GM23338 (cell line): ENCODE data around the gene RPL31. TPM values are rescaled to one million over a fixed set of nuclear protein-coding genes. Genes with fewer than 3 reads are reported as not detected.

Source experiments
- ATAC-seq: fragments of 200-7000 bp; cut with Tn5 transposase; 3 replicates; pipeline ENCODE4 v1.9.1; 2020
- DNase-seq: peaks from one replicate; pipeline ENCODE4 v3.0.0-alpha.2; 2015; ENCODE audit warnings: low spot score
- H2AFZ ChIP-seq: fragments of 200-600 bp; sonication (generic); 2 replicates; pipeline ENCODE4 v1.8.0; 2016; ENCODE audit warnings: antibody characterized with exemption, mild to moderate bottlenecking, moderate library complexity
- H3F3A ChIP-seq: fragments of 200-600 bp; sonication (generic); replicated peaks from 2 replicates; pipeline ENCODE4 v1.8.0; 2017; ENCODE audit warnings: antibody characterized with exemption, mixed run types, low read depth
- H3K27ac ChIP-seq: fragments of 200-600 bp; sonication (generic); 2 replicates; pipeline ENCODE4 v1.6.1; 2016; ENCODE audit warnings: low read depth
- H3K27me3 ChIP-seq: fragments of 200-600 bp; sonication (generic); 2 replicates; pipeline ENCODE4 v1.8.0; 2016; ENCODE audit warnings: mild to moderate bottlenecking, mixed run types, moderate library complexity; ENCODE audit not compliant: insufficient read depth
- H3K36me3 ChIP-seq: fragments of 200-600 bp; sonication (generic); 2 replicates; pipeline ENCODE4 v1.8.0; 2016; ENCODE audit warnings: mild to moderate bottlenecking; ENCODE audit not compliant: insufficient read depth
- H3K4me1 ChIP-seq: fragments of 200-600 bp; sonication (generic); 2 replicates; pipeline ENCODE4 v1.8.0; 2016; ENCODE audit warnings: mild to moderate bottlenecking, moderate library complexity; ENCODE audit not compliant: insufficient read depth
- H3K4me2 ChIP-seq: fragments of 200-600 bp; sonication (generic); 2 replicates; pipeline ENCODE4 v1.7.1; 2017; ENCODE audit warnings: mixed run types
- H3K4me3 ChIP-seq: fragments of 200-600 bp; sonication (generic); 2 replicates; pipeline ENCODE4 v1.6.1; 2016; ENCODE audit warnings: mixed run types
- H3K79me2 ChIP-seq: fragments of 200-600 bp; sonication (generic); replicated peaks from 2 replicates; pipeline ENCODE4 v1.8.0; 2017; ENCODE audit warnings: mild to moderate bottlenecking; ENCODE audit not compliant: insufficient read depth
- H3K9me2 ChIP-seq: fragments of 200-600 bp; sonication (generic); 2 replicates; pipeline ENCODE4 v1.8.0; 2017; ENCODE audit not compliant: insufficient read depth
- H4K20me1 ChIP-seq: fragments of 200-600 bp; sonication (generic); replicated peaks from 2 replicates; pipeline ENCODE4 v1.8.0; 2017; ENCODE audit warnings: mild to moderate bottlenecking; ENCODE audit not compliant: insufficient read depth
- H3K27ac Mint-ChIP-seq: 2 replicates; pipeline ENCODE4 v1.8.0; 2020; ENCODE audit warnings: inconsistent platforms, mild to moderate bottlenecking, moderate library complexity, mixed read lengths
- H3K27me3 Mint-ChIP-seq: 3 replicates; pipeline ENCODE4 v1.8.0; 2022; ENCODE audit warnings: low read depth, mild to moderate bottlenecking, moderate library complexity, mixed read lengths, inconsistent platforms; ENCODE audit not compliant: insufficient read depth, poor library complexity
- H3K36me3 Mint-ChIP-seq: 3 replicates; pipeline ENCODE4 v1.8.0; 2021; ENCODE audit warnings: low read depth, mild to moderate bottlenecking, inconsistent platforms, moderate library complexity, mixed read lengths
- H3K4me1 Mint-ChIP-seq: 3 replicates; pipeline ENCODE4 v1.8.0; 2020; ENCODE audit warnings: mild to moderate bottlenecking, inconsistent platforms, mixed read lengths
- H3K4me3 Mint-ChIP-seq: 3 replicates; pipeline ENCODE4 v1.8.0; 2021; ENCODE audit warnings: moderate library complexity, mild to moderate bottlenecking, inconsistent platforms, mixed read lengths
- H3K9me3 Mint-ChIP-seq: 3 replicates; pipeline ENCODE4 v1.8.0; 2020; ENCODE audit warnings: moderate library complexity, mild to moderate bottlenecking, inconsistent platforms, mixed read lengths
- CREB1 ChIP-seq: fragments of 250-450 bp; sonication (Bioruptor Pico); IDR thresholded peaks from 2 replicates; pipeline ENCODE4 v1.5.0; 2020; ENCODE audit warnings: low read depth, mild to moderate bottlenecking, moderate library complexity
- EZH2 ChIP-seq: fragments of 200-600 bp; sonication (generic); IDR thresholded peaks from one replicate; pipeline ENCODE4 v1.8.0; 2017; ENCODE audit warnings: antibody characterized with exemption, mild to moderate bottlenecking, low read depth; ENCODE audit not compliant: unreplicated experiment
- EZH2phosphoT487 ChIP-seq: fragments of 200-600 bp; sonication (generic); IDR thresholded peaks from one replicate; pipeline ENCODE4 v1.8.1; 2018; ENCODE audit warnings: antibody characterized with exemption; ENCODE audit not compliant: unreplicated experiment
- JUNB ChIP-seq: IDR thresholded peaks from one replicate; pipeline ENCODE4 v1.6.1; 2016; ENCODE audit warnings: antibody characterized with exemption; ENCODE audit not compliant: unreplicated experiment
- NANOG ChIP-seq: IDR thresholded peaks from 2 replicates; pipeline ENCODE4 v1.6.1; 2016; ENCODE audit warnings: antibody characterized with exemption, borderline replicate concordance
- ZNF114 ChIP-seq: fragments of 250-450 bp; sonication (Bioruptor Pico); IDR thresholded peaks from 2 replicates; pipeline ENCODE4 v1.5.0; 2020; ENCODE audit warnings: mild to moderate bottlenecking, moderate library complexity
- ZNF331 ChIP-seq: fragments of 250-450 bp; sonication (Bioruptor Pico); IDR thresholded peaks from 2 replicates; pipeline ENCODE4 v1.5.0; 2020; ENCODE audit warnings: low read depth, mild to moderate bottlenecking, moderate library complexity
- polyA plus RNA-seq: library from polyadenylated mRNA; unstranded; fragments of >200 nt; fragmentation: Nextera tagmentation; extraction: Ambion mirVana; gene quantifications from 2 replicates; pipeline ENCODE4 v1.2.1, GENCODE V29; 2016
- total RNA-seq: library from RNA; depleted of rRNA; stranded (reverse); fragments of >200 nt; shearing (Covaris generic); gene quantifications from 2 replicates; pipeline ENCODE4 v1.2.3, GENCODE V29; 2014
- TF ChIP-seq, protein P1 (sequence below), 2 experiments: fragments of 200-600 bp in 1 of 2; sonication (generic) in 1 of 2; conservative IDR thresholded peaks; 2 replicates each; pipeline versions ENCODE4 v1.5.1 to v1.6.1; 2016 to 2017; ENCODE audit warnings: antibody characterized with exemption in 2 of 2, low read depth in 2 of 2, mild to moderate bottlenecking in 2 of 2, moderate library complexity in 1 of 2
- TF ChIP-seq, protein P2 (sequence below): IDR thresholded peaks from 2 replicates; pipeline ENCODE4 v1.6.1; 2016; ENCODE audit warnings: antibody characterized with exemption
- TF ChIP-seq, protein P3 (sequence below): IDR thresholded peaks from one replicate; pipeline ENCODE4 v1.6.1; 2018; ENCODE audit warnings: antibody characterized with exemption; ENCODE audit not compliant: unreplicated experiment

The RPL31 gene
- total and polyA plus RNA-seq, 2 experiments from 2014 or later, result 819 to 3,213 TPM

DNA sequence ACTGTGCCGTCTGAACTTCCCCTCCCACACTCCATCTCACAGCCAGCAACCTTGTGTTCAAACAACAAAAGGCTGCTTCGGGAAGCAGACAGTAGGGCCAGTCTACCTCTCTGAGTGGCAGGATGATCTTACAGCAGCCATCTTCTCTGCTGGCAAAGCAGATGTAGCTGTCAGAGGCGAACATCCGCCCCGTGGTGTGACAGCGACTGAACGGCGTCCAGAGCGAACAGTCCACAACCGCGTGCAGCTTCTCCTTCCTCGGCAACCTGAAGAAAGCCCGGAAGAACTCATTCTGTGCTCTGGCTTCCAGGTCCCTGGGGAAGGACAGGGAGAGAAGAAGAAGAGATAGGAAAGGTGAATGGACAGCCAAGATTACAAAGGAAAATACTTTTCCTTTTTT lies 38.0 kb downstream of the RPL31 start:
- H4K20me1 ChIP-seq, result no peaks in the 10 kb centered on the region
- H3K4me3 ChIP-seq, result no peak overlapping the region
- no peaks in the 10 kb centered on the region for H3K27me3 Mint-ChIP-seq
- H3K4me2 ChIP-seq, result no peak overlapping the region
- H3K27ac ChIP-seq, result no peak overlapping the region
- peaks cover 12% of the 10 kb centered on the region for H3K4me1 Mint-ChIP-seq
- no peaks in the 10 kb centered on the region; the same call in none of the 2 replicates for H3K36me3 ChIP-seq
- H3K9me2 ChIP-seq, result no peaks in the 10 kb centered on the region
- H3K27me3 ChIP-seq, result no peaks in the 10 kb centered on the region
- H3K4me1 ChIP-seq, result no peaks in the 10 kb centered on the region
- ATAC-seq, result no peak
- TF ChIP-seq, protein P1, sequence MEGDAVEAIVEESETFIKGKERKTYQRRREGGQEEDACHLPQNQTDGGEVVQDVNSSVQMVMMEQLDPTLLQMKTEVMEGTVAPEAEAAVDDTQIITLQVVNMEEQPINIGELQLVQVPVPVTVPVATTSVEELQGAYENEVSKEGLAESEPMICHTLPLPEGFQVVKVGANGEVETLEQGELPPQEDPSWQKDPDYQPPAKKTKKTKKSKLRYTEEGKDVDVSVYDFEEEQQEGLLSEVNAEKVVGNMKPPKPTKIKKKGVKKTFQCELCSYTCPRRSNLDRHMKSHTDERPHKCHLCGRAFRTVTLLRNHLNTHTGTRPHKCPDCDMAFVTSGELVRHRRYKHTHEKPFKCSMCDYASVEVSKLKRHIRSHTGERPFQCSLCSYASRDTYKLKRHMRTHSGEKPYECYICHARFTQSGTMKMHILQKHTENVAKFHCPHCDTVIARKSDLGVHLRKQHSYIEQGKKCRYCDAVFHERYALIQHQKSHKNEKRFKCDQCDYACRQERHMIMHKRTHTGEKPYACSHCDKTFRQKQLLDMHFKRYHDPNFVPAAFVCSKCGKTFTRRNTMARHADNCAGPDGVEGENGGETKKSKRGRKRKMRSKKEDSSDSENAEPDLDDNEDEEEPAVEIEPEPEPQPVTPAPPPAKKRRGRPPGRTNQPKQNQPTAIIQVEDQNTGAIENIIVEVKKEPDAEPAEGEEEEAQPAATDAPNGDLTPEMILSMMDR (conservative IDR thresholded peaks at IDR 0.05; ENCODE audit: low read depth in 2 of 2), result no peak
- TF ChIP-seq EZH2phosphoT487 (no peak), CREB1 (CRISPR knock-in tag) (no peak), JUNB (no peak), EZH2 (no peak), NANOG (no peak)
- no peak overlapping the region for H3K4me3 Mint-ChIP-seq
- H3F3A ChIP-seq, result no peaks in the 10 kb centered on the region
- DNase-seq, result no peak
- no peak overlapping the region for H2AFZ ChIP-seq
- H3K79me2 ChIP-seq, result no peaks in the 10 kb centered on the region
- H3K36me3 Mint-ChIP-seq, result peaks cover 40% of the 10 kb centered on the region
- H3K27ac Mint-ChIP-seq, result no peak overlapping the region
- H3K9me3 Mint-ChIP-seq, result no peaks in the 10 kb centered on the region

DNA sequence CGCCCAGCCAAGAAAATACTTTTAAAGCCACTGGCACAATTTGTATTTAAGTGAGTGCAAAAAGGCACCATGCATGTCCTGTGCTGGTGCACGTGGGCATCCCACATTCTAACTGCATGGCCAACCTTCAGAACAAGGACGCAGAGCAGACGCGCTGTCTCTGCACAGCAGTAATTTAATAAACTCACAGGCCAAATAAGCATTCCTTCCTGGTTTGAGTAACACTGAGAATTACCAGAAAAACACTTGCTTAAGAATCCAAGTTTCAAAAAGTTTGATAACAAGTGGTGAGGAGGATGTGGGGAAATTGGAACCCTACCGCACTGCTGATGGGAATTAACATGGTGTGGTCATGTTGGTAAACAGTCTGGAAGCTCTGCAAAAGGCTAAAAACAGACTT lies 38.7 kb downstream of the RPL31 start:
- no peaks in the 10 kb centered on the region for H3K9me2 ChIP-seq
- no peak overlapping the region for H3K27ac Mint-ChIP-seq
- peaks cover 4% of the 10 kb centered on the region for H3K27me3 Mint-ChIP-seq
- no peak overlapping the region for H3K4me3 Mint-ChIP-seq
- no peak overlapping the region for H3K4me2 ChIP-seq
- DNase-seq (no peak), ATAC-seq (no peak)
- H3K79me2 ChIP-seq, result no peaks in the 10 kb centered on the region
- no peak overlapping the region for H3K27ac ChIP-seq
- H3K4me3 ChIP-seq, result no peak overlapping the region
- H3K4me1 Mint-ChIP-seq, result peaks cover 12% of the 10 kb centered on the region
- H4K20me1 ChIP-seq, result no peaks in the 10 kb centered on the region
- H3K36me3 ChIP-seq, result no peaks in the 10 kb centered on the region; the same call in 1 of the 2 replicates
- no peaks in the 10 kb centered on the region for H3K4me1 ChIP-seq
- H3F3A ChIP-seq, result no peaks in the 10 kb centered on the region
- no peak overlapping the region for H2AFZ ChIP-seq
- H3K9me3 Mint-ChIP-seq, result no peaks in the 10 kb centered on the region
- peaks cover 37% of the 10 kb centered on the region for H3K36me3 Mint-ChIP-seq
- no peaks in the 10 kb centered on the region for H3K27me3 ChIP-seq
- TF ChIP-seq EZH2phosphoT487 (no peak), EZH2 (no peak), ZNF114 (no peak), NANOG (no peak), CREB1 (CRISPR knock-in tag) (no peak), ZNF331 (CRISPR knock-in tag) (no peak)
- TF ChIP-seq, protein P2, sequence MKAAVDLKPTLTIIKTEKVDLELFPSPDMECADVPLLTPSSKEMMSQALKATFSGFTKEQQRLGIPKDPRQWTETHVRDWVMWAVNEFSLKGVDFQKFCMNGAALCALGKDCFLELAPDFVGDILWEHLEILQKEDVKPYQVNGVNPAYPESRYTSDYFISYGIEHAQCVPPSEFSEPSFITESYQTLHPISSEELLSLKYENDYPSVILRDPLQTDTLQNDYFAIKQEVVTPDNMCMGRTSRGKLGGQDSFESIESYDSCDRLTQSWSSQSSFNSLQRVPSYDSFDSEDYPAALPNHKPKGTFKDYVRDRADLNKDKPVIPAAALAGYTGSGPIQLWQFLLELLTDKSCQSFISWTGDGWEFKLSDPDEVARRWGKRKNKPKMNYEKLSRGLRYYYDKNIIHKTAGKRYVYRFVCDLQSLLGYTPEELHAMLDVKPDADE, result no peak
- TF ChIP-seq, protein P1 (conservative IDR thresholded peaks at IDR 0.05; ENCODE audit: low read depth in 2 of 2), result no peak
- TF ChIP-seq, protein P3, sequence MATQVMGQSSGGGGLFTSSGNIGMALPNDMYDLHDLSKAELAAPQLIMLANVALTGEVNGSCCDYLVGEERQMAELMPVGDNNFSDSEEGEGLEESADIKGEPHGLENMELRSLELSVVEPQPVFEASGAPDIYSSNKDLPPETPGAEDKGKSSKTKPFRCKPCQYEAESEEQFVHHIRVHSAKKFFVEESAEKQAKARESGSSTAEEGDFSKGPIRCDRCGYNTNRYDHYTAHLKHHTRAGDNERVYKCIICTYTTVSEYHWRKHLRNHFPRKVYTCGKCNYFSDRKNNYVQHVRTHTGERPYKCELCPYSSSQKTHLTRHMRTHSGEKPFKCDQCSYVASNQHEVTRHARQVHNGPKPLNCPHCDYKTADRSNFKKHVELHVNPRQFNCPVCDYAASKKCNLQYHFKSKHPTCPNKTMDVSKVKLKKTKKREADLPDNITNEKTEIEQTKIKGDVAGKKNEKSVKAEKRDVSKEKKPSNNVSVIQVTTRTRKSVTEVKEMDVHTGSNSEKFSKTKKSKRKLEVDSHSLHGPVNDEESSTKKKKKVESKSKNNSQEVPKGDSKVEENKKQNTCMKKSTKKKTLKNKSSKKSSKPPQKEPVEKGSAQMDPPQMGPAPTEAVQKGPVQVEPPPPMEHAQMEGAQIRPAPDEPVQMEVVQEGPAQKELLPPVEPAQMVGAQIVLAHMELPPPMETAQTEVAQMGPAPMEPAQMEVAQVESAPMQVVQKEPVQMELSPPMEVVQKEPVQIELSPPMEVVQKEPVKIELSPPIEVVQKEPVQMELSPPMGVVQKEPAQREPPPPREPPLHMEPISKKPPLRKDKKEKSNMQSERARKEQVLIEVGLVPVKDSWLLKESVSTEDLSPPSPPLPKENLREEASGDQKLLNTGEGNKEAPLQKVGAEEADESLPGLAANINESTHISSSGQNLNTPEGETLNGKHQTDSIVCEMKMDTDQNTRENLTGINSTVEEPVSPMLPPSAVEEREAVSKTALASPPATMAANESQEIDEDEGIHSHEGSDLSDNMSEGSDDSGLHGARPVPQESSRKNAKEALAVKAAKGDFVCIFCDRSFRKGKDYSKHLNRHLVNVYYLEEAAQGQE, result no peak
